GM18907 (cell line): ENCODE data around the gene TMEM63A.
A peak's percentile ranks its signal among the peaks of the same experiment; 100 is the strongest.
"Not testable (repeated sequence)": the region's sequence is repeated elsewhere in the genome, so short reads cannot be mapped to it uniquely, and the experiment has no call there.

Experiments
- ATAC-seq: cut with Tn5 transposase; IDR thresholded peaks from one replicate; pipeline ENCODE4 v1.9.1; 2021; ENCODE audit warnings: mild to moderate bottlenecking, moderate library complexity; ENCODE audit not compliant: unreplicated experiment

Gene TMEM63A

DNA sequence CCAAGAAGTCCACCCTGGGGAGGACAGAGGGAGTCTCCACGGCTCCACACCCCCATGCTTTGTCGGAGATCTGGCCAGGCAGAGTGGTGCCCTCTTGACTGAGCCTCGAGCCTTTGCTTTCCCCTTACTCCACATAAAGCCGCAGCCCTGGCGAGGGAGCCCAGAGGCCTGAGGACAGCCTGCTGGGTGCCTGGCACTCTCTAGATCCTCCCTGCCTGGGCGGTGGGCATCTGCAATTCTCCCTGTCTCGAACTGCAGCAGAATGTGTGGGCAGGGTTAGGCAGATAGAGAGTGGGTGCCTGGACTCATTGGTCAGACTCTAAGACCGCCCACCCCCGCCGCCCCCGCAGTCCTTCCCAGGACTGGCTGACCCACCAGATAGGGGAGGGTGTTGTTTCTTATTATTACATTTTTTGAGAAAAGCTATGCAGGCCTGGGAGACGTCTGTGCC, 58.3 kb downstream of the TMEM63A start:
- no peak for ATAC-seq

DNA sequence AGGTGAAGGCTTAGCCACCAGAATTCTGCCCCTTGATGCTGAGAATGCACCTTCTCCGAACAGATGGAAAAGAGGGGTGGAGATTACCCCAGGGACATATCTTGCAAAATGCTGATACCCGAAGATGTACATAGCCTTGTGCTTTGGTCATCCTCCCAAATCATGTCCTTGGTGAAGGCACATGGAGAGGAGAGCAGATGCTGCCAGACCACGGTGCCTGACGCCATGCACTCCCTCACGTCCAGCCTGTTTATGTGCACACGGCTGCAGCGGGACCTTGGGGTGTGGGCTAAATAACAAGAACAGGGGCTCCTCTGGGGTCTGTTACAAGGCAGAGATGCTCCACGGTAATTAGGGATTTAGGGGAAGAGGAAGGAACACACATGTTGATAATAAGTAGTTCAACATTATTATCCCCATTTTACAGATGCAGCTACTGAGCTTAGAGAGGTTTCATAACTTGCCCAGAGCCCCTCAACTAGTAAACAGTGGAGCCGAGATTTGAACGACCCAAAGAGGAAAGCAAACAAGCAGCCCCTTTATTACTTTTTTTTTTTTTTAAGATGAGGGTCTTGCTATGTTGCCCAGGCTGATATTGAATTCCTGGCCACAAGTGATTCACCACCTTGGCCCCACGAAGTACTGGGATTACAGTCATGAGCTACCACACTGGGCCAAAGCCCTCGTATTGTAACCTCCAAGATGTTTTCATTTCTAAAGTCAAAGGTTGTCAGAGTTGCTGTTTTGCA, 59.4 kb downstream of the TMEM63A start:
- no peak for ATAC-seq

DNA sequence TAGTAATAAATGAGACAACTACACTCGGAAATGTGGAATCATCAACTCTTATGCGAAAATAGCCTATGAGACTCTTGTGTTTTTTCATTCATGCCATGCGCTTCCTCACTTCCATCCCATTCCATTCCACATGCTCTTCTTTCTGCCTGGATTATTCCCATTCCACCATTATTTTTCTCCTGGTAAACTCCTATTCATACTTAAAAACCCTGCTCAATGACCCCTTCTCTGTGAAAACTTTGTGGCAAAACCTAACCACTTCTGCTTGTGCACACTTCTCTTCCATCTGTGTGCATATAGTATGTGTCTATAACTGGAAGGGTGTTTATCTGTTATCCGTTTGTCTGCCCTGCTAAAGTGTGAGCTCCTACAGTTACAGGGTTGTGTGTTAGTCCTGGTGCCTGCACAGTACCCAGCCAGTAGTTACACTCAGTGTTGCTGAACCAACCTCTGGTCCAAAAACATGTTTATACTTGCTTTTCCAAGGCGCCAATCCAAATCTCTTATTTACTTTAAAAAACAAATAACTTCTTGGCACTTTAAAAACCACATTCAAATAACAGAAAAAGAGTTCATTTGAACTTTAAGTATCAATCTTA, 61.6 kb downstream of the TMEM63A start:
- ATAC-seq, result no peak

DNA sequence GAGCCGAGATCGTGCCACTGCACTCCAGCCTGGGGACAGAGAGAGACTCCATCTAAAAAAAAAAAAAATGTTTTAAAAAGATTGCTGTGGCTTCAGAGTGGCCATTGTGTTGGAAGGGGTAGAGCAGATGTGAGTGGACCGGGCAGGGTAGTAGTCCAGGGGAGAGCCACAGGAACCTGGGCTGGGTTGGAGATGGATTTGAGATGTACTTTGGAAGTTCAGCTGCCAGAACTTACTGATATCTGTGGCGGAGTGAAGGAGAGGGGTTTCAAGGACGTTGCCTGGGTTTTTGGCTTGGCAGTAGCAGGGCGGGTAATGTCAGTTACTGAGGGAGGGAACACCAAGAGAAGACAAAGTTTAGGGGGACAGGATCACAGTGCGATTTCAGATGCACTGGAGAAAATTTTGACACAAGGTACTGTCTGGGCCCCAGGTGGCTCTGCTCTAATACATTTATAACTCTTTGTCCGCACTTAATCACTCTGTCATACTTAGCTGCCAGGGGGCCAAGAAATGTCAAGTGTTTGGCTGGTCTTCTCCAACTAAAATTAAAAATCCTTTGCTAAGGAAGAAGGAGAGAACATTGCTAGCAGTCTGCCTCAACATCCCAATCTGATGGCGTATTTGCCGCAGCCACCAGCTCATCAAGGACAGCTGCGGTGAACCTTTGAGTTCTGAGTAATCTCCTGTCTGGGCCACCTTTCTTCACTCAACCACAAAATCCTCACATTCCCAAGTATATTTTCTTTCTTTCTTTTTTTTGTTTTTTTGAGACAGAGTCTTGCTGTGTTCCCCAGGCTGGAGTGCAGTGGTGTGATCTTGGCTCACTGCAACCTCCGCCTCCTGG, 62.6 kb downstream of the TMEM63A start:
- no peak for ATAC-seq

DNA sequence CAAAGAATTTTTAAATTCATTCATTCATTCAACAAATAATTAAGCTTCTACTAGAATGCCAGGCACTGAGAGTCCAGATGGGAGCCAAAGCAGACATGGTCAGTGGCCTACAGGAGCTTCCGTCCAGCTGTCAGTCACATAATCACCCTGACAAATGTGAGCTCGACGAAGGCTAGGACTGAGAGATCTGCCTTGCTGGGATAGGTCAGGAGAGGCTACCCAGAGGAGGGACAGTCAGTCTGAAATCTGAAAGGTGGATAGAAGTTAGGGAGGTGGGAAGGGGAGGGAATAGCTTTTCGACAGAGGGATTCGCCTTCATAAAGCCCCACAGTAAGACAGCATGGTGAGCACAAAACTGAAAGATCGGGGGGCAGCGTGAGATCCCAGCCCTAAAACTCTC, 64.0 kb downstream of the TMEM63A start:
- ATAC-seq, result no peak

DNA sequence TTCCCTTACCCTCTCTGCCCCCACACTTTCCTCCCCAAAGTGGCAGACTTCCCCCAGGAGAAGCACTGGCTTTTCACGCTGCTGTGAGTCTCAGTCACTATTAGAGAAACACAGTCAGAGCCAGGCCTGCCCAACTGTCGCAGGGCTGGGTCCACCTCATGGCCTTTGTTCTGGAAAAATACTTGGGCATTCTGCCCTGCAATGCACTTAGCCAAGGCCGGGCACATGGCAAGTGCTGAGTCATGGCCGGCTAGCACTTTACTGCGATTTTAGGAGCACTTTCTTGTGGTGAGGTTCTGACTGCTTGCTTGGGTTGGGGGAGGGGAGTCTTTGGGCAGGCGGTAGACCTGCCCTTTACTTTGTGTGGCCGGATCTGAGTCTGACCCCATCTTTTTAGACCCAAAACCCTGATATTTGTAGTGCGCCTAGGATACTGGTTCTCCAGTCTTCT, 64.5 kb downstream of the TMEM63A start:
- no peak for ATAC-seq

DNA sequence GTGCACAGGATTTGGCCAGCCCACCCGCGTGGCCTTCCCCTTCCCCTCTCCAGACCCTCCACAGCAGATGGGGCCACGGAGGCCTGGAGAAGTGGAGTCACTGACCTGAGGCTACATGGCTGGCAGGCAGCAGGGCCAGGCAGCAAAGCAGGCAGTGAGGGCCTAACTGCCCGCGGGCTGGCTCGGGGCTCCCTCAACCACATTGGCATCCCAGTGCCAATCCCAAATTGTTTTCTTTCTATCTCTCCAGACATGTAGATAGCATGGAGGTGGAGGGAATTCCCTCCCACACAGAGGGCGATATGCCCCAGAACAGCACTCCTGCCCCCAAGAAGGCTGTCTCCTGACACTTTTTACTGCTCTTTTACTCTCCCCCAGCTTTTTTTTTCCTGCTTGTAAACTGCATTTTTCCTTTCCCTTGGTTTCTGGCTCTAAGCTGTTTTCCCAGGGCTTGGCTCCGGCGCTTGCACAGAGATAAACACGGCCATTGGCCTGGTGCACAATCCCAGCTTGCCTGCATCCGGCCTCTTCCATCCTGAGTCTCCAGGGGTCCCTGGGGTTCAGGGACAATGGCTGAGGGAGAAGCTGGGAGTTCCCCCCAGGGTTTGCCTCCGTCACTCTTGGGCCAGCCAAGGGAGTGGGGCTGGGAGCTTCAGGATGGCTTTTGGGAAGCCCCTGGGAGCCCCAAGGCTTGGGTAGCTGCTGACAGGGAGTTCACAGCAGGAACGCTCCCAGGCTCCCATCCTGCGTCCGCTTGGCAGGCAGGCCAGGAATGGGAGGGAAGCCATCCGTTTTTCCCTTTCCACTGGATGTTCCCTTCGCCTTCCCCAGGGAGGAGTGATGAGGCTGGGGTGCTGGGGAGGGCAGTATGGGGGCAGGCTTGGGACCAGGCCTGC, 65.3 kb downstream of the TMEM63A start:
- no peak for ATAC-seq

DNA sequence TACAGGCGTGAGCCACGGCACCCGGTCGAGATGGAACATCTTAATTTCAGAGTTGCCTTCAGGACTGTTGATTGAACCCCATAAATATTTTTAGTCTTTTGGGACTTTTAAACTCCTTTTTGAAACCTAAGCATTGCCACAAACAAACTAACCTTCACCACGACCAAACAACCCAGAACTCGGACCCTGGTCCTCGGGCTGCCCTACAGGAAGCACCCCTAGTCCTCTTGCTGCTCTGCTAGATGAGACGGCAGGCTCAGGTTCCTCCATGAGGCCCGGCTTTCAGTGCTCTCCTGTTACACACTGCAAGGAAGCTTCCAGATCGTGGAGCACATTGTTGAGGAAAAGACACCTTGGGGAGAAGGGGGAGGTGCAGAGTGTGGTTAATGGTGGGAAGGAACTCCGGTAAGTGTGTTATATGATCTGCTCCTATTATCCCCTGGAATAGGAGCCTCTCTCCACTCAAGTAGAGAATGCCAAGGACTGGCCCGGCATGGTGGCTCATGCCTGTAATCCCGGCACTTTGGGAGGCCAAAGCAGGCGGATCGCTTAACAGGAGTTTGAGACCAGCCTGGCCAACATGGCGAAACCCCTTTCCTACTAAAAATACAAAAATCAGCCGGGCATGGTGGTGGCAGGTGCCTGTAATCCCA, 66.5 kb downstream of the TMEM63A start:
- ATAC-seq, result no peak

DNA sequence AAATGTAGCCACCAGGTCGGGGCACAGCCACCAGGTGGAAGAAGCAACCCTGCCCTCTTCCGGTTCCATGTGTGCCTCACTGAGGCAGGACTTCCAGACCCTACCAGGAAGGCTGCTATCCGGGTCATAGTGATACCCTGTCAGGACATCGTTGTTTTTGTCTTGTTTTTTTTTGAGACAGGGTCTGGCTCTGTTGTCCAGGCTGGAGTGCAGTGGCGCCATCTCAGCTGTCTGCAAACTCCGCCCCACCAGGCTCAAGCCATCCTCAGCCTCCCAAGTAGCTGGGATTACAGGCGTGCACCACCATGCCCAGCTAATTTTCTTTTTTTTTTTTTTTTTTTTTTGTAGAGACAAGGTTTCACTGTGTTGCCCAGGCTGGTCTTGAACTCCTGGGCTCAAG, 67.1 kb downstream of the TMEM63A start:
- not testable (repeated sequence) for ATAC-seq

DNA sequence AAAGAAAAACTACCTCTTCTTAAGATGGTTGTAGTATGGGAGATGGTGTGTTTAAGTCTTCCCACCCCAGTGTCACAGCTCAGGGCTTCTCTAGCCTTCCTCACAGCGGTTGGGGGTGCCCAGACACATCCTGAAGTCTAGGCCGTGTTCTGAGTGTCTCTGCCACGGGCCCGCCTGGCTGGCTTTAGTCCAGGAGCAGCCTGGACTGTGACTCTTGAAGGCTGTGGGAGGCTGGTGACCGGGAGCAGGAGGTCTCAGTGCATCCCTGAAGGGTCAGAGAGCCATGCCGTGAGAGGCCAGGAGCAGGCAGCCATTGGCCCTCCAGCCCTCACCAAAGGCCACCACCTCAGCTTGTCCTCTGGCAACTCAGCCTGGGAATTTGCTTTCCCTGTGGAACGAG, 67.8 kb downstream of the TMEM63A start:
- ATAC-seq, result no peak

DNA sequence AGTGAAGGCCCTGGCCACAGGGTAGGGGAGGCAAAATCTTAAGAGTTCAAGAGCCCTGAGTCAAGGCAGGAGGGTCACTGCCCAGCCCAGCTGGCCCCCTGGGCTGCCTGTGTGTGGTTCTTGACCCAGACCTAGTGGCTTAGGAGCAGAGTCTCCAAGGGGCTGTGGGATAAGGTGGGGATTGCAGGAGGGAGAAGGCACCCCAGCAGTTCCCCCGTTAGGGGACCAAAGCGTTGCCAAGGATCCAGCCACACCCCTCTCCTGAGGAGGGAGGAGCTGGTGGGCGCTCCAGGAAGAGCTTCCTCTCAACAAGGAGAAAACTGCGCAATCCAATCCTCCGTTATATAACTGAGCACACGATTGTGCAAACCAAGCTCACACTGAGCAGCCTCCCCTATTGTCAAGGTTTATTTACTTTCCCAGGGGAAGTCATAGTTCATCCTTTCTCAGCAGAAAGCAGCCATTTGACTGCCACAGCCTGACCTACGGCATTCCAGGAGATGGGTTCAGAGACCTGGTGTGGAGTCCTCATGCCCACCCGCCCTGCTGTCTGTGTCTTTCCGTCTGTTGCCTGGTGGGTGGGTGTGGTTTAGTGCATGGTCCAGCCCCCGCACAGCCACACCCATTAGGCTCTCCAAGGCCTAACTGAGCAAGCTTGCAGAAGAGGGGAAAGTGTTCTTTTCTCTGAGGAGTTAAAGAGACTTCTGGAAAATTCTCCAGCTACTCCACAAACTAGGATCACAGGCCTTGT, 68.8 kb downstream of the TMEM63A start:
- no peak for ATAC-seq

DNA sequence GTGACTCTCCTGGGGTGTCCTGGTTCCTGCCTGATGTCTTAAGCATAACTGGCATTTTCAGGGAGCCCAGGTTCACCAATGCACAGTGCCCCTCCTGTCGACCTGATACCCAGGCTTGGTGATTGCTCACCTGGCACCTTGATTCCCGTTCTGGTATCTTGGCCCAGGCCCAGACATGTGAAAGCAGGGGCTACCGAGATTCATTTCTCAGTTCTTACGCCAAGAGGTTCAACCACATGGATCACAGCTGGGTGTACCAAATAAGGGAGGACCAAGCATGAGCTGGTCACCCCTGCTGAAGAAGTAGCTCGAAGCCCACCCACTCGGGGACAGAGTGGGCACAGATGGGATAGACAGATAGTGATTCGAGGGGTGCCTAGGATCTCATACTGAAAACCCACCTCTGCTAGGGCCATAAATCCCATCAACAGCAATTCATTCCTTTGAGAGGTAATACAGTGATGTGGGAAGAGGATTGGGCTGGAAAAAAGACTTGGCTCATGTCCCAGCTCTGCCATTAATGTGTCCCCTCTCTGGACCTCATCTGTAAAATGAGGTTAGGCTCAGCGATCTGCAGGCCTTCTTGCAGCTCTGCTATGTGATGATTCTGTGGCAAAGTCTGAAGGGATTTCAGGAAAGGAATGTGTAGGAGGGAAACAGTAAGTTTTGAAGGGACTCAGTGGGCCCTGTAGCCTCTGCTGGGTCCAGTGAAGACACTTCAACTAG, 69.5 kb downstream of the TMEM63A start:
- ATAC-seq, result no peak

DNA sequence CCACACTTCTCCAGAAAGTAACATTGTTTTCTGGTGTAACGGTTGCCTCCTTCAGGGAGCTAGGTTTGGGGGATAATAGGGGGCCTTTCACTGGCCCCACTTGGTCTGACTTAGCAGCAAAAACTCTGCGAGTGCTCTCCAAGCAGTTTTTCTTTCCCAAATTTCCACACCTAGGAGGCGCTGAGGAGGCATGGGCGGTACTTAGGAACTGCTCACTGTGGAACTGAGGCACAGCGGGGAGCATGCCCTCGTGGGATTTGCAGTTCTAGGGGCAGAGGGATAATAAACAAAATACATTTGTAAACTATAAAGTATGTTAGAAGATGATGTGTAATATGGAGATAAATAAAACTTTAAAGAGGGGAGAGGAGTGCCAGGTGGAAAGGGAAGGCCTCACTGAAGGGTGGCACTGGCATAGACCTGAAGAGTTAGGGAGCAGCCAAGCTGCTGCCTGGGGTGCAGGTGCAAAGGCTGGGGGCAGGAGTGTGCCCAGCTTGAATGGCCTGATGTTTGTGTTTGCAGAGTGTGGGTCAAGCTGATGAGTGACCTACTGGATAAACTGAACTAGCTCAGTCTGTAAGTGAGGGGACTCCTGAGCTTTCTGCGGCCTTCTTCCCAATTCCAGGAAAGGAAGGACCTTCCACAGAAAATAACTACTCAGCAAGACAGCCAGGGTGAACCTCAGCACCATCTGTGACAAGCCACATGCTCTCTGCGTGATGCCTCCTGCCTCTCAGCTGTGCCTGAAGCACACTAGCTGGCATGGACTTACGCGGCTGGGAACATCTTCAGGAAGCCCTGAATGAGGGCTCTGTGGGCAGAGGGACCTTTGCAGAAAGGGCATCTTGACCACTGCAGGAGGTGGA, 70.3 kb downstream of the TMEM63A start:
- ATAC-seq, result no peak

DNA sequence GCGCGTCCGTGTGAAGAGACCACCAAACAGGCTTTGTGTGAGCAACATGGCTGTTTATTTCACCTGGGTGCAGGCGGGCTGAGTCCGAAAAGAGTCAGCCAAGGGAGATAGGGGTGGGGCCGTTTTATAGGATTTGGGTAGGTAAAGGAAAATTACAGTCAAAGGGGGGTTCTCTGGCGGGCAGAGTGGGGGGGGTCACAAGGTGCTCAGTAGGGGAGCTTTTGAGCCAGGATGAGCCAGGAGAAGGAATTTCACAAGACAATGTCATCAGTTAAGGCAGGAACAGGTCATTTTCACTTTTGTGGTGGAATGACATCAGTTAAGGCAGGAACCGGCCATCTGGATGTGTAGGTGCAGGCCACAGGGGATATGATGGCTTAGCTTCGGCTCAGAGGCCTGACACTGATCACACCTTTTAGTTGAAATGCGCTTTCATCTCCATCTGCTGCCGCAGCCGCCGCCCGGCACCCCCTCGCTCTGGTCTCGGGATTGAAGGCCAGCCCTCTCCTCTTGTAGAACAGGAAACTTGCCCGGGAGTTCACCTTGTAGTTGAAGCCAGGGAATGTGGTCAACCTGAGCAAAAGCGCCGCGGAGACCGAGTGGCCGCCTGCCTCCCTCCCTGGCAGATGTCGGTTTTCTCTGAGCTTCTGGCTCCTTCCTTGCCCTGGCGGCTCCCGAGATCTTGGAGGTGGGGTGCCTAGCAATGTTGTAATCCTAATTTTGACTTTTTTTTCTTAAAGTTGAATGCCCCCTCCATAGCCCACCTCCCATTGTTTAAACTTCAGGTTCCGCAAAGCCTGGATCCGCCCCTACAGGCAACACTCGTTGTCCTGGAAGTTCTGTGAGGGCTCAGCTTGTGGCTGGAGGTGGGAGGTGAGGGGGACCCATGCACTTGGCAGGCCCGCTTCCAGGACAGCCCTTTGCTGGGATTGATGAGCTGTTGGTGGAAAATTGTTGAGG, 71.3 kb downstream of the TMEM63A start:
- not testable (repeated sequence) for ATAC-seq

DNA sequence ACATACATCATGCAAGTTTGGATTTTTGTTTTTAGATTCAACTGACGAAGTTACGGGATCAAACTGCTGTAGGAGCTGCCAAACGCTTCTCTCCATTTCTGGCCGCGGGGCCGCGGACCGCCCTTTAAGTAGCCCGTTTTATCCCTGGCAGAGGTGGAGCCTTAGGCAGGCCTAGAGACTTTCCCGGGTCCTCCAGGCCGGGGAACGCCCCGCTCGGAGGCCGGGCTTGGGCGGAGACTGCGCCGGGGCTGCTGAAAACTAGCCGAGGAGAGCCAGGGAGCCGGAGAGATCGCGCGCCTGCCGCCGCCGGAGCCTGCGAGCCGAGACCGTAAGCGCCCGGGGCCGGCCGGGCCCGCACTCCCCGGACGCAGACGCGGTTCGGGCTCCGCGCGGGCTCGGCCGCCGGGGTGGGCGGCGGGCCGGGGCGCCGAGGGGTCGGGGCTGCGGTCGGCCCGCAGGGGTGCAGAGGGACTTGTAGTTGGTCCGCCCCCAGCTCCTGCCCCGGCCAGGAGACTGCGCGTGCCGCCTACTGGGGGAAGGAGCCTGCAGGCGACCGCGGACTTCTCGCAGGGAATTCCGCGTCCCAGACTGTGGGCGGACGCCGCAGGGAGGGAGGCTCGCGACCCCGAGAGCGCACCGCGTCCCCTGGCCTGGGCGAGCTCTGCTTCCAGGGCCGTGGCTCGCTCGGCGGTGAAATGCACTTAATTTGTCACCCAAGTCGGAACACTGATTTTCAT, 72.2 kb downstream of the TMEM63A start, which contains the start of gene EPHX1:
EPHX1 (plus strand) TSS at position 283 of the 737 bp plus-strand sequence. CDS start 18,606 bp downstream, outside the sequence.
- ATAC-seq, result peak; percentile 96

DNA sequence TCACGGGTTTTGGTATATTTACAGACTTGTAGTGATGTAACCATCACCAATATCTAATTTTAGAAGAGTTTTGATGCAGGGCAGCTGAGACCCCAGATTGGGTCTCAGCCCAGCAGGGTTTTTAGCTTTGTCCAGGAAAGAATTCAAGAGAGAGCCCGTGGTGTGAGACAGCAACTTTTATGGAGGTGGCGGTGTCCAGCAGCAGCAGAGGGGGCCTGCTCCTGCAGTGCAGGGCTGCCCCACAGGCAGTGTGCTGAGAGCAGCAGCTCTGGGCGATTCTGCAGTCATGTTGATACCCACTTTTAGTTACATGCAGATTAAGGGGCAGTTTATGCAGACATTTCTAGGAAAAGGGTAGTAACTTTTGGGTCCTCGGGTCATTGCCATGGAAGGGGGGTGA, 74.0 kb downstream of the TMEM63A start:
- ATAC-seq, result no peak
